GM21528 (cell line): ENCODE data around the gene SLC41A1.
"Not testable (repeated sequence)": the region's sequence is repeated elsewhere in the genome, so short reads cannot be mapped to it uniquely, and the experiment has no call there.

ENCODE experiments used
- ATAC-seq: cut with Tn5 transposase; IDR thresholded peaks from one replicate; pipeline ENCODE4 v1.9.1; 2021; ENCODE audit warnings: mild to moderate bottlenecking, moderate library complexity; ENCODE audit not compliant: unreplicated experiment, low FRiP score

SLC41A1 gene

GRCh38 chr1:205812878-205813754, at the start of gene SLC41A1:
SLC41A1 (minus strand) TSS chr1:205813198; CDS start chr1:205810441, 2,757 bp downstream.
- ATAC-seq = peak; percentile 79

- no peak for ATAC-seq
Measured at GRCh38 chr1:205861540-205861939, 48.5 kb upstream of the SLC41A1 start.

DNA sequence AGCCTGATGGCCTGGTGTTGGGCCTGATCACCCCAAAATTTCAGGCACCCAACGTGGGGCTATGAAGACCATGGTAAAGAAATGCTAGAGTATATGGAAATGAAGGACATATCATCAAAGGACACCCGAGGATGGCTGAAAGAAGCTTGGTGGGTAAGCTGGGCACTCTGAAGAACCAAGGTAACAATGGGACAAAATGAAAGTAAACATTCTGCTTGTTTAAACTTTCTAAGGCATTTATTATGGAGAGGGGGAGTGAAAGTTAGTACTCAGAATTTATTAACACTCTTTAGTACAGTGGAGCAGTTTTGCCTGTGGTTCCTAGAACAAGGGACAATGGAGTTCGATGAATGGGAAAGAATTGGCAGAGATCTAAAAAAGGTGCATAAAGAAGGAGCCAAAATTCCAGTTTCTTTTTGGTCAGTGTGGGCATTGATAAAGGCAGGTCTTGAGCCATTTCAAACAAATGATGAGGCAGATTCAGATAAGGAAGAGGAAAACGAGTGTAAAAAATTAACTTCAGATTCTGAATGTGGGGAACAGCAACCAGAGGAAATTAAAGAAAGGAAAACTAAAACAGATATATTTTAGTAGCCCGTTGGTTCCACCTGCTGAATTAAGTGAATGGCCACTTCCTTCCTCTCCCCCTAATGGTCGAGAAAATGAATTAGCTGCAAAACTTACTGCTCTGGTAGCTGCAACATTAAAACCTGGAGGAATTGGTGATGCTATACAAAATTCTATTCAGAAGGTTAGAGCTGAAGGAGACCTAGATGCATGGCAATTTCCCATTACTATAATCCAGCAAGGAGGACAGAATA, 45.4 kb upstream of the SLC41A1 start:
- no peak for ATAC-seq

GRCh38 chr1:205857501-205857900, 44.5 kb upstream of the SLC41A1 start:
- ATAC-seq = not testable (repeated sequence)

GRCh38 chr1:205856433-205856832, 43.4 kb upstream of the SLC41A1 start:
- ATAC-seq = no peak

DNA sequence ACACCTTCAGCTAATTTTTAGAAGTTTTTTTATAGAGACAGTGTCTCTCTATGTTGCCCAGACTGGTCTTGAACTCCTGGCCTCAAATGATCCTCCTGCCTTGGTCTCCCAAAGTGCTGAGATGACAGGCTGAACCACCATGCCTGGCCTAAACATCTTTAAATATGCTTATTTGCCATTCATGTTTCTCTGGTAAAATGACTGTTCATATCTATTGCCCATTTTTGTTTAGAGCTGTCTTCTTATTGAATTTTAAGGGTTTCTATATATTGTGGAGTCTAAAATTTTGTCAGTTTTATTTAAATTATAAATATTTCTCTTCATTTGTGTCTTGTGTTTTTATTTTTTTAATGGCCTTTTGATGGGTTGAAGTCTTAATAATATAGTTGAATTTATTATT, 40.0 kb upstream of the SLC41A1 start:
- ATAC-seq = no peak

GRCh38 chr1:205851993-205852392, 39.0 kb upstream of the SLC41A1 start:
- no peak for ATAC-seq

DNA sequence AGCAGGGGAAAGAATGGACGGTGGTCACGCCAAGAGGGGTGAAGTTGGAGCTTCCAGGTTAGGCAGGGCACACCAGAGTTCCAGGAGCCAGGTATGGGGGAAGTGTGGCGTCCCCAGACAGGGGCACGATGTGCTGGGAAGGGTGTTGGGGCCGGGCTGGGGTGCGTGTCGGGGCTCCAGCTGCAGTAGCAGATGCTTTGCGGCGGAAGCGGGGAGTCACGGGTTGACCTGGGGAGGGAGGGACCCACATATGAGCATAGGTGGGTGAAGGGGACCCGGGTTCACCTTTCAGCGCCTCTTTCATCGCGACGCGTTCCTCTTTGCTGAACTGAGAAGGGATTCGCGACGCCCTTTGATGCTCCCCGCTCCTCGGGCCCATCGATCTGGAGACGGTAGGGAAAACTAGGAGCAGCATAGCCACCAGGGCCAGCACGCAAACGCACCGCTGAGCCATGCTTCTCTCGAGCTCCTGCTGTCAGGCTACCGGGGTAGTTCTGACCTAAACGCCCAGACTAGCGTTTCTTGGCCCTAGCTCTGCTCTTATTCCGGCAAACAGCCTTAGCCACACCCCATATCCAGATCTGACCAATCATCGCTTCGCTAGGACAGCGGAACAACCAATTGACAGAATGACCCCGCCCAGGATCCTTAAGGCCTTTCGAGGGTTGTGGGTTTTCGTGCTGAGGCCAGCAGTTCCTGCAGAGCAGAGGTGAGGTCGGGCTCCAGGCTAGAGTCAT, 36.8 kb upstream of the SLC41A1 start, which contains the start of gene PM20D1:
TSS of gene PM20D1 (minus strand) at position 514 of the 737 bp plus-strand sequence. CDS start at position 454, 60 bp downstream.
- ATAC-seq = no peak

DNA sequence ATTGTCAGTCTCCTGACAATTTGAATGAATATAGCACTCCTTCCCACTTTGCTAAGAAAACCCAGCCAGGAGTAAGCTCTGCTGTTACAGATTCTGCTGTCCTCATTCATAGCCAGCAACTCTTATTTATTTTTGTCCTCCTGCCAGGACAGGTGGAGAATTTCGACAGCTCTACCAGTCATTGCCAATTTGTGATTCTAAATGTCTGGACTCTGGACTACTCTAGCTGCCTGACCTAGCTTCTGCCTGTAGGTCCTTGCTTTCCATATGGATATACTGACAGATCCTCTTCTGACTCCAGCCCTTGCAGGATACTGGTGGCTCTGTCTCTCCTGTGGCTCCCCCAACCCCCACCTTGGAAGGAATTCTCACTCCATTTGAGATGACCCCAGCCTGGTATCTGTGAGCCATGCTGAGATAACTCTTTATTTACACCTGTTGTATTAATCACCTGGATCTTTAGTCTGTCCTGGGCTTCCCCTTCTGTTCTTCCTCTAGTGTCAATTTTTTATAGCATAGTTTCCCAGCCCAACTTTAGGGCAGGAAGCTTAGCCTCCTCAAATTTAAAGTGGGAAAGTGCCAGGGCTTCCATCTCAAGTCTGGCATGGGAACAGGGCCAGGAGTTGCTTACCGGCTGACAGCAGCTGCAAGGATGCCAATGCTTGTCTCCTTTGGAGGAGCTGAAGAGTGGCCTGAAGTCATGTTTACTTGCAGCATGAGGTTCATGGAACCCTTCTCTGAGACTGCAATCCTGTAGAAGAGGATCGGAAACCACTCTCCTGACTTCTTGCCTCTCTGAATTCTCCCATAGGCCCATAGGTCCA, 30.2 kb upstream of the SLC41A1 start:
- ATAC-seq = no peak

- ATAC-seq = no peak
Measured at GRCh38 chr1:205842229-205842628, 29.2 kb upstream of the SLC41A1 start.

DNA sequence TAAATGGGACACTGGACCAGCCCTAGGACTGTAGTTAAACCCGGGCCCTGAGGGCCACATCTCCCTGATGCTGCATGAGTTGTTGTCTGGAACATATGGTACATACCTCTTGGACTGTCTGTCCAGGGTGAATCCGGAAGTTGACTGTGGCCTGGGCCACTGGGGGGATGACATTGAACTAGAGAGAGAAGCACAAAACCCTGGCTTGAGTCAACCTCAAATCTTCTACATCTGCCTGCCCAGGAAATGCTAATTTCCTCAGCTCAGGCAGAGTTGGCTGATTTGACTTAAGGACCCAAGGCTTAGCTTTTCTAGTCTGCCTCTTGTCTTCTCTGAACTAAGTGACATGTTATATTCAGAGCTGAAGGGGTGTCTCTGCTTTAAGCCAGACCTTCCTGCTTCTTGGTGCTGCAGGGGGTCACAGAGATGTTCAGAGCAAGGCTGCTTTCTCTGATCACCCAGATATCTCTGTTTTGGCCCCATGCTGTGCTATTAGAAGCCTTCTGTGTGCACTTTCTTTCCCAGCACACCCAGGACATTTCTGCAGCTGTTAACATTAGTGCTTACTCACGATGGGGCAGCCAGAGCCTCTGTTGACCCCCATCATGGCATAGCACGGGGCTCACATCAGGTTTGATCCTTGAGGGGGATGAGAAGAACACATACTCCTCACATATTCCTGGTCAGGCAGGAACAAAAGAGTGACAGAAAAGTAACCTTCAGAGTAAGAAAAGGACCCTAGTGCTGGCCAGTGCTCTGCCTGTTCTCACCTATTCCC, 27.3 kb upstream of the SLC41A1 start:
- ATAC-seq = no peak

DNA sequence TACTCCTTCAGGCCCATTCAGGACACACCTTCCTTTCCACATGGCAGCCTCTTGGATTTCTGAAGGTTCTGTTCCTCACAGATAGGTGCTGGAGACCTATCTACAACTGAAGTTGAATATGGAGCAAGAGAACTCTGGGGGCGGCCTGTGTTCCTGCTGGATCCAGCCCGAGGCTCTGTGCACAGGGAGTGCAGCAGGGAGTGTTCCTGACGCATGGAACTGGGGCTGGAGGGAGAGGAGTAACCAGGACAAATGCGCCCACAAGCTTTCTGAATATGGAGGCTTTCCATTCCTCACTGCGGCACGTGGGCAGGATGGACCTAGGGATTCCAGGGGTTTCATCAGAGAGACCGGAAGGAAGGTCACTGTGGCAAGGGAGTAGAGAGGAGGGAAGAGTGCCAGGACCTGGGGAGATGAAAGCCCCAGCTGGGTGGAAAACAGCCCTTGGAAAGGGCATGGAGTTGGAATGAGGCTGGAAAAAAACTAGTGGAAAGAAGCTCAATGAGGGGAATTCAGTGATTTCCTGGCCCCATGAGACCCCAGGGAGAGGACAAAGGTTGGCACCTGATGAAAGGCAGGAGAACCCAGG, 24.5 kb upstream of the SLC41A1 start:
- no peak for ATAC-seq

- no peak for ATAC-seq
Measured at GRCh38 chr1:205834751-205835150, 21.8 kb upstream of the SLC41A1 start.

GRCh38 chr1:205832326-205832751, 19.3 kb upstream of the SLC41A1 start:
- ATAC-seq = no peak

GRCh38 chr1:205827623-205828022, 14.6 kb upstream of the SLC41A1 start:
- no peak for ATAC-seq

GRCh38 chr1:205826995-205827394, 14.0 kb upstream of the SLC41A1 start:
- ATAC-seq = no peak

DNA sequence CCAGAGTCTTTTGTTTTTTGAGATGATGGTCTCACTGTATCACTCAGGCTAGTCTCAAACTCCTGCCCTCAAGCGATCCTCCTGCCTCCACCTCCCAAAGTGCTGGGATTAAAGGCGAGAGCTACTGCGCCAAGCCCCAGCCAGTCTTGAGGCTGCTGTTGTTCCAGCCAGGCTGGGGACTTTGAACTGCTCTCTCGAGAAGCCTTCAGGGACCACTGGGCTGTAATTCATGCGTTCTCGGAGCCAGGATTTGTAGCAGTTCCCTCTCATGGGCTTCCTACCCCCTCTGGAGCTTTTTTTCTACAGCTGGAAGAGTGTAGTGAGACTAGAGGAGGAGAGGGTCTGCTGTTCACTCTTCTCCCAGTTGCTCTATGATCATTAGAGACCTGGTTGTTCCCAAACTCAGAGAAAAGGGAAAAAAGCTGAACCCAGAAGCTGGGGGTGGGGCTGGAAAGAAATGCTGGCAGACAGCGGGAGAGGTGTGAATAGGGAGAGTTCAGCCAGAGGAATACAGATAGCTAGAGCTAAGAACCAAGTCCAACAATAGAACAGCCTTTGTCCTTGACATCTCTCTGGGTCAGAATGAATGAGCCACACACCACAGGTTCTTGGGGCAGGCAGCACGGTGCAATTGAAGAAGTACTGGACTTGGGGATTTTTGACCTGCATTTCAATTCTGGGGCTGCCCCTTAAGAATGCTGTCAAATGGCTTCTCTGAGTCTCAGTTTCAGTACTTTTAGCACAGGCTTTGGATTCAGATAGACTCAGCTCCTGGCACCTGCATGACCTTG, 13.2 kb upstream of the SLC41A1 start:
- no peak for ATAC-seq

- no peak for ATAC-seq
Measured at GRCh38 chr1:205824180-205824579, 11.2 kb upstream of the SLC41A1 start.
